ENCODE measurements around the gene MALRD1.

Gene MALRD1

DNA sequence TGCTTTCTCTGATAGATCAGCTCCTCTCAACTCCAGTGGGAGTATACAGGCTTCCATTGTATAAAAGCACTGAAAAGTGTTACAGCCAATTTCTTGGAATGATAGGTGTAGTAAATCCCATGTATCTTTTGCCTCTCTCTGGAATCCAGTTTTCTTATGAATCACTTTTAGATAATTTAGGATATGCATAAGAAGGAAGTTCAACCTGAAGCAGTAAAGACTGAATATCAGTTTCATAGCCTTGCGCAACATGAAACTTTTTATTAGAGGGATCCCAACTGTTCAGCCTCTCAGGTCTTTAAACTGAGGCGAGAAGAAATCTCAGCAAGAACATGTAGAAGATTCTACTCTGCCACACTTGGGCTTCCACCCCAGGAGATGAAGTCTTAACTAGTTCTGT is 280.0 kb downstream of the MALRD1 start:
- ChIA-PET CTCF (no interaction called here), POLR2A (no interaction called here)
- no peaks in the 10 kb centered on the region for H3K9me3 ChIP-seq (ENCODE audit: control extremely low read depth in 1 of 5, control insufficient read depth in 4 of 5, insufficient read depth in 2 of 5, low read depth in 1 of 5, low read length in 4 of 5)
- WGBS (ENCODE audit: insufficient coverage), result 100% methylated on average over 2 of the region's 2 CpGs
- no peaks in the 10 kb centered on the region for H3K4me1 ChIP-seq (ENCODE audit: control extremely low read depth in 1 of 4, control insufficient read depth in 4 of 4, insufficient read depth in 4 of 4, low read length in 3 of 4)
- no peak overlapping the region for H3K4me3 ChIP-seq (ENCODE audit: control insufficient read depth in 1 of 7, extremely low read depth in 1 of 7, insufficient read depth in 4 of 7, low read depth in 2 of 7, low read length in 6 of 7)
- H3K27ac ChIP-seq (ENCODE audit: insufficient read depth in 1 of 2, low read depth in 1 of 2, low read length in 2 of 2, poor library complexity in 1 of 2, severe bottlenecking in 2 of 2), result no peak overlapping the region
- H3K36me3 ChIP-seq (ENCODE audit: control insufficient read depth in 4 of 4, insufficient read depth in 4 of 4, low read length in 3 of 4), result no peaks in the 10 kb centered on the region
- no peak for DNase-seq
- H3K27me3 ChIP-seq (replicated peaks in 2 of 5; ENCODE audit: control insufficient read depth in 4 of 5, insufficient read depth in 5 of 5, low read length in 4 of 5), result no peaks in the 10 kb centered on the region

DNA sequence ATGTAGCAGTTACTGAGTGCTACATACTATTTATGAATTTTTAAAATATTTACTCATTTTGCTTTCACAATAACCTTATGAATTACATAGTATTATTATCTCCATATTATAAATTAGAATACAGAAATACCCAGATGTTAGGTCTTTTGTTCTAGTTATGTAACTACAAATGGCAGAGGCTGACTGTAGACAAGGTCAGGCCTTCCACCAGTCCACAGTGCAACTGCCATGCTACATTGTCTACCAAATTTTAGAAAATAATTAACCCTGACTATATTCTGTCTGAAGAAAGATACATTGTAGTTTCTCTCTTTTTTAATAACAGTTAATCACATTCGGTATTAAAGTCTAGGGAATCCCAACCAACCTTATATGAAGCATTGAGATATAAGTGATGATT is 280.9 kb downstream of the MALRD1 start:
- no peaks in the 10 kb centered on the region for H3K36me3 ChIP-seq (ENCODE audit: control insufficient read depth in 4 of 4, insufficient read depth in 4 of 4, low read length in 3 of 4)
- DNase-seq, result no peak
- no peaks in the 10 kb centered on the region for H3K9me3 ChIP-seq (ENCODE audit: control extremely low read depth in 1 of 5, control insufficient read depth in 4 of 5, insufficient read depth in 2 of 5, low read depth in 1 of 5, low read length in 4 of 5)
- no peaks in the 10 kb centered on the region for H3K4me1 ChIP-seq (ENCODE audit: control extremely low read depth in 1 of 4, control insufficient read depth in 4 of 4, insufficient read depth in 4 of 4, low read length in 3 of 4)
- WGBS (ENCODE audit: insufficient coverage), result no CpG with 5 or more reads among the region's 1 CpG
- ChIA-PET CTCF (no interaction called here), POLR2A (no interaction called here)
- H3K27me3 ChIP-seq (replicated peaks in 2 of 5; ENCODE audit: control insufficient read depth in 4 of 5, insufficient read depth in 5 of 5, low read length in 4 of 5), result no peaks in the 10 kb centered on the region
- no peak overlapping the region for H3K27ac ChIP-seq (ENCODE audit: insufficient read depth in 1 of 2, low read depth in 1 of 2, low read length in 2 of 2, poor library complexity in 1 of 2, severe bottlenecking in 2 of 2)
- no peak overlapping the region for H3K4me3 ChIP-seq (ENCODE audit: control insufficient read depth in 1 of 7, extremely low read depth in 1 of 7, insufficient read depth in 4 of 7, low read depth in 2 of 7, low read length in 6 of 7)

DNA sequence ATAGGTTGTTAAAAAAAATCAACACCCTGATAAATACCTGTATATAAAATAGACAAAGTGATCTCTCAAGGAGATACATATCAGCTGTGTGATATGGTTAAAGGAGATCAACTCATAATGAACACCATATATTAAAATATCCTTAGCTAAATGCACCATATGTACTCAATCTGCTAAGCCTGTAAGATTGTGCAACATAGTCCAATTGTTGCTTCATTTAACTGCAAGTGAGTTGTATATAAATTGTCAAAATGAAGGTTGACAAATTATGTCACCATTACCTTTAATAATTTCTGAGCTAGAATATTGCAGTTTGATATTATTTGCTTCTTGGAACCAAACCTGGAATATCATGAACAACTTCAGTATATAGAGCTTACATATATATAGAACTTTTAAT is 283.7 kb downstream of the MALRD1 start:
- no peak overlapping the region for H3K27ac ChIP-seq (ENCODE audit: insufficient read depth in 1 of 2, low read depth in 1 of 2, low read length in 2 of 2, poor library complexity in 1 of 2, severe bottlenecking in 2 of 2)
- ChIA-PET CTCF (no interaction called here), POLR2A (no interaction called here)
- no peak for DNase-seq
- H3K4me1 ChIP-seq (ENCODE audit: control extremely low read depth in 1 of 4, control insufficient read depth in 4 of 4, insufficient read depth in 4 of 4, low read length in 3 of 4), result no peaks in the 10 kb centered on the region
- no peaks in the 10 kb centered on the region for H3K36me3 ChIP-seq (ENCODE audit: control insufficient read depth in 4 of 4, insufficient read depth in 4 of 4, low read length in 3 of 4)
- no peaks in the 10 kb centered on the region for H3K27me3 ChIP-seq (replicated peaks in 2 of 5; ENCODE audit: control insufficient read depth in 4 of 5, insufficient read depth in 5 of 5, low read length in 4 of 5)
- no peak overlapping the region for H3K4me3 ChIP-seq (ENCODE audit: control insufficient read depth in 1 of 7, extremely low read depth in 1 of 7, insufficient read depth in 4 of 7, low read depth in 2 of 7, low read length in 6 of 7)
- H3K9me3 ChIP-seq (ENCODE audit: control extremely low read depth in 1 of 5, control insufficient read depth in 4 of 5, insufficient read depth in 2 of 5, low read depth in 1 of 5, low read length in 4 of 5), result no peaks in the 10 kb centered on the region

DNA sequence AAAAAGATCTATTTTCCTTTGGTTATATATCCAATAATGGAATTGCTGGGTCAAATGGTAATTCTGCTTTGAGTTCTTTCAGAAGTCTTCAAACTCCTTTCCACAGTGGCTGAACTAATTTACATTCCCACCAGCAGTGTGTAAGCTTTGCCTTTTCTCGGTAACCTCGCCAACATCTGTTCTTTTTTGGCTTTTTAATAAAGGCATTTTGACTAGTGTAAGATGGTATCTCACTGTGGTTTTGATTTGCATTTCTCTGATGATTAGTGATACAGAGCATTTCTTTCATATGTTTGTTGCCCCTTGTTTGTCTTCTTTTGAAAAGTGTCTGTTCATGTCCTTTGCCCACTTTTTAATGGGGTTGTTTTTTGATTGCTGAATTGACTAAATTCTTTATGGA is 285.0 kb downstream of the MALRD1 start:
- WGBS (ENCODE audit: insufficient coverage), result no CpG with 5 or more reads among the region's 2 CpGs
- Histone ChIP-seq H3K4me3 (ENCODE audit: control insufficient read depth in 1 of 7, extremely low read depth in 1 of 7, insufficient read depth in 4 of 7, low read depth in 2 of 7, low read length in 6 of 7) (no peak overlapping the region), H3K4me1 (ENCODE audit: control extremely low read depth in 1 of 4, control insufficient read depth in 4 of 4, insufficient read depth in 4 of 4, low read length in 3 of 4) (no peaks in the 10 kb centered on the region), H3K36me3 (ENCODE audit: control insufficient read depth in 4 of 4, insufficient read depth in 4 of 4, low read length in 3 of 4) (no peaks in the 10 kb centered on the region), H3K9me3 (ENCODE audit: control extremely low read depth in 1 of 5, control insufficient read depth in 4 of 5, insufficient read depth in 2 of 5, low read depth in 1 of 5, low read length in 4 of 5) (no peaks in the 10 kb centered on the region), H3K27me3 (replicated peaks in 2 of 5; ENCODE audit: control insufficient read depth in 4 of 5, insufficient read depth in 5 of 5, low read length in 4 of 5) (no peaks in the 10 kb centered on the region), H3K27ac (ENCODE audit: insufficient read depth in 1 of 2, low read depth in 1 of 2, low read length in 2 of 2, poor library complexity in 1 of 2, severe bottlenecking in 2 of 2) (no peak overlapping the region)
- ChIA-PET POLR2A (no interaction called here), CTCF (no interaction called here)
- no peak for DNase-seq

DNA sequence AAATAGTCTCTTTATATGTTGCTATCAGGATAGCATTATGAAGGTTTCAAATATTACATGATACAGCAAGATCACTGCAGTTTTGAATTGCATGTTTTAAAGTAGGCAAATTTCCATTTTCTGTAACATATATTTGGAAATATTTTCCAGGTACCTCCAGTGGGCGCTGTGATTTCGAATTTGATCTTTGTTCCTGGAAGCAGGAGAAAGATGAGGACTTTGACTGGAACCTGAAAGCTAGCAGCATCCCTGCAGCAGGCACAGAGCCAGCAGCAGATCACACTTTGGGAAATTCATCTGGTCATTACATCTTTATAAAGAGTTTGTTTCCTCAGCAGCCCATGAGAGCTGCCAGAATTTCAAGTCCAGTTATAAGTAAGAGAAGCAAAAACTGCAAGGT is 299.0 kb downstream of the MALRD1 start:
- CTCF ChIA-PET, result no interaction called here
- H3K27ac ChIP-seq (ENCODE audit: insufficient read depth in 1 of 2, low read depth in 1 of 2, low read length in 2 of 2, poor library complexity in 1 of 2, severe bottlenecking in 2 of 2), result no peak overlapping the region
- H3K36me3 ChIP-seq (ENCODE audit: control insufficient read depth in 4 of 4, insufficient read depth in 4 of 4, low read length in 3 of 4), result no peaks in the 10 kb centered on the region
- no peaks in the 10 kb centered on the region for H3K27me3 ChIP-seq (replicated peaks in 2 of 5; ENCODE audit: control insufficient read depth in 4 of 5, insufficient read depth in 5 of 5, low read length in 4 of 5)
- POLR2A ChIA-PET, result no interaction called here
- no peak for DNase-seq
- H3K4me1 ChIP-seq (ENCODE audit: control extremely low read depth in 1 of 4, control insufficient read depth in 4 of 4, insufficient read depth in 4 of 4, low read length in 3 of 4), result no peaks in the 10 kb centered on the region
- no peaks in the 10 kb centered on the region for H3K9me3 ChIP-seq (ENCODE audit: control extremely low read depth in 1 of 5, control insufficient read depth in 4 of 5, insufficient read depth in 2 of 5, low read depth in 1 of 5, low read length in 4 of 5)
- WGBS (ENCODE audit: insufficient coverage), result 24% methylated on average over 2 of the region's 2 CpGs
- H3K4me3 ChIP-seq (ENCODE audit: control insufficient read depth in 1 of 7, extremely low read depth in 1 of 7, insufficient read depth in 4 of 7, low read depth in 2 of 7, low read length in 6 of 7), result no peak overlapping the region

DNA sequence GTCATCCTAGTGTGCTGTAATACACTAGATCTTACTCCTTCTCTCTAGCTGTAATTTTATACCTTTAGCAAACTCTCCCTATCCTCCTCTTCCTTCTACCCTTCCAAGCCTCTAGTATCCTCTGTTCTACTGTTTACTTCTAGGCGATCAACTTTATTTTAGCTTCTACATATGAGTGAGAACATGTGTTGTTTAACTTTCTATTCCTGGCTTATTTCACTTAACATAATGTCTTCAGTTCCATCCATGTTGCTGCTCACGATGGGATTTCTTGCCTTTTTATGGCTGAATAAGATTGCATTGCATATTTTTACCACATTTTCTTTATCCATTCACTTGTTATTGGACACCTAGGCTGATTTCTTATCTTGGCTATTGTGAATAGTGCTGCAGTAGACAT is 318.6 kb downstream of the MALRD1 start:
- H3K27ac ChIP-seq (ENCODE audit: insufficient read depth in 1 of 2, low read depth in 1 of 2, low read length in 2 of 2, poor library complexity in 1 of 2, severe bottlenecking in 2 of 2), result no peak overlapping the region
- ChIA-PET CTCF (no interaction called here), POLR2A (no interaction called here)
- no CpG with 5 or more reads among the region's 2 CpGs for WGBS (ENCODE audit: insufficient coverage)
- no peaks in the 10 kb centered on the region for H3K36me3 ChIP-seq (ENCODE audit: control insufficient read depth in 4 of 4, insufficient read depth in 4 of 4, low read length in 3 of 4)
- H3K4me1 ChIP-seq (ENCODE audit: control extremely low read depth in 1 of 4, control insufficient read depth in 4 of 4, insufficient read depth in 4 of 4, low read length in 3 of 4), result no peaks in the 10 kb centered on the region
- H3K4me3 ChIP-seq (ENCODE audit: control insufficient read depth in 1 of 7, extremely low read depth in 1 of 7, insufficient read depth in 4 of 7, low read depth in 2 of 7, low read length in 6 of 7), result no peak overlapping the region
- H3K27me3 ChIP-seq (replicated peaks in 2 of 5; ENCODE audit: control insufficient read depth in 4 of 5, insufficient read depth in 5 of 5, low read length in 4 of 5), result no peaks in the 10 kb centered on the region
- DNase-seq, result no peak
- H3K9me3 ChIP-seq (ENCODE audit: control extremely low read depth in 1 of 5, control insufficient read depth in 4 of 5, insufficient read depth in 2 of 5, low read depth in 1 of 5, low read length in 4 of 5), result no peaks in the 10 kb centered on the region

DNA sequence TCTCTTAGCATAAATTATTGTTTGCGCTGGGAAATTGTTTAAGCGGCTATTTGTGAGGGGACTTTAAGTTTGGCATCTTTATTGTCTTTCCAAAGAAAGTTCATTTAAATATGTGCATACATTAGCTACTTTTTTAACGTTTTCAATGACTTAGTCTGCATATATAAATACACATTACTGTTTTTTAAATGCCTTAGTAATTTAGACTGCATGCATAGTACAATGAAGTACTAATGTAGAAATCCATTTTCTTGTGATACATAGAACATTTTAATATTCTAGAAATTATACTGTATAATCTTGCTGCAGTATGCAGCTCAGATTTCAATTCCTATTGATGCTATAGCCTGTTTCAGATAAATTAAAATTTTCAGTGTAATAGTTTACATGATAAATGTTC is 325.4 kb downstream of the MALRD1 start:
- Histone ChIP-seq H3K9me3 (ENCODE audit: control extremely low read depth in 1 of 5, control insufficient read depth in 4 of 5, insufficient read depth in 2 of 5, low read depth in 1 of 5, low read length in 4 of 5) (no peaks in the 10 kb centered on the region), H3K36me3 (ENCODE audit: control insufficient read depth in 4 of 4, insufficient read depth in 4 of 4, low read length in 3 of 4) (no peaks in the 10 kb centered on the region), H3K4me3 (ENCODE audit: control insufficient read depth in 1 of 7, extremely low read depth in 1 of 7, insufficient read depth in 4 of 7, low read depth in 2 of 7, low read length in 6 of 7) (no peak overlapping the region), H3K27ac (ENCODE audit: insufficient read depth in 1 of 2, low read depth in 1 of 2, low read length in 2 of 2, poor library complexity in 1 of 2, severe bottlenecking in 2 of 2) (no peak overlapping the region), H3K27me3 (replicated peaks in 2 of 5; ENCODE audit: control insufficient read depth in 4 of 5, insufficient read depth in 5 of 5, low read length in 4 of 5) (no peaks in the 10 kb centered on the region), H3K4me1 (ENCODE audit: control extremely low read depth in 1 of 4, control insufficient read depth in 4 of 4, insufficient read depth in 4 of 4, low read length in 3 of 4) (no peaks in the 10 kb centered on the region)
- DNase-seq, result no peak
- CTCF ChIA-PET, result no interaction called here
- no CpG with 5 or more reads among the region's 3 CpGs for WGBS (ENCODE audit: insufficient coverage)
- POLR2A ChIA-PET, result interaction anchor here (0.6 kb wide), 1 partner anchor 8 kb away, joined by 6 read pairs; no protein-coding TSS in a partner anchor
